Keratinocyte (primary cell): ENCODE measurements around the gene MAEL. TPM values are rescaled to one million over a fixed set of nuclear protein-coding genes. Genes with fewer than 3 reads are reported as not detected.

Experiments
- DNase-seq: peaks from one replicate; pipeline ENCODE4 v3.0.0-alpha.2; 2011; ENCODE audit warnings: low read depth, missing footprints, low spot score
- FAIRE-seq: peaks from 2 replicates; lab custom pipeline; 2011; peaks lifted over from hg19 to GRCh38; lab: Jason Lieb, UNC
- H2AFZ ChIP-seq: 2 replicates; pipeline ENCODE4 v1.6.0; 2012; ENCODE audit warnings: low read length, control low read depth, inconsistent platforms; ENCODE audit not compliant: control insufficient read depth
- H3K27ac ChIP-seq: 2 replicates; pipeline ENCODE4 v1.5.1; 2011; ENCODE audit warnings: low read length; ENCODE audit not compliant: control insufficient read depth, insufficient read depth
- H3K27me3 ChIP-seq: 3 replicates; pipeline ENCODE4 v1.6.0; 2011; ENCODE audit warnings: low read length; ENCODE audit not compliant: control insufficient read depth, insufficient read depth; ENCODE audit errors: extremely low read depth
- H3K36me3 ChIP-seq, 2 experiments: 2 replicates in 1 of 2; 3 replicates in 1 of 2; pipeline ENCODE4 v1.5.1; 2011; ENCODE audit warnings: low read length in 2 of 2, mild to moderate bottlenecking in 1 of 2; ENCODE audit not compliant: control insufficient read depth in 2 of 2, insufficient read depth in 2 of 2; ENCODE audit errors: extremely low read depth in 1 of 2
- H3K4me1 ChIP-seq: 3 replicates; pipeline ENCODE4 v1.5.1; 2011; ENCODE audit warnings: low read length; ENCODE audit not compliant: control insufficient read depth, insufficient read depth; ENCODE audit errors: extremely low read depth
- H3K4me2 ChIP-seq: 3 replicates; pipeline ENCODE4 v1.6.0; 2011; ENCODE audit warnings: low read depth, low read length; ENCODE audit not compliant: control insufficient read depth, insufficient read depth; ENCODE audit errors: extremely low read depth
- H3K4me3 ChIP-seq, 3 experiments: fragments of 200-600 bp in 1 of 3; sonication (generic) in 1 of 3; 2 replicates in 2 of 3; 3 replicates in 1 of 3; pipeline ENCODE4 v1.5.1; 2011 to 2016; ENCODE audit warnings: low read length in 3 of 3, mild to moderate bottlenecking in 3 of 3, control low read depth in 2 of 3, inconsistent platforms in 1 of 3, low read depth in 1 of 3, mixed read lengths in 1 of 3, mixed run types in 1 of 3, moderate library complexity in 1 of 3; ENCODE audit not compliant: control insufficient read depth in 2 of 3, insufficient read depth in 2 of 3; ENCODE audit errors: extremely low read depth in 1 of 3
- H3K79me2 ChIP-seq: 2 replicates; pipeline ENCODE4 v1.6.0; 2012; ENCODE audit warnings: low read length; ENCODE audit not compliant: control insufficient read depth, insufficient read depth
- H3K9ac ChIP-seq: 3 replicates; pipeline ENCODE4 v1.6.0; 2011; ENCODE audit warnings: low read length; ENCODE audit not compliant: control insufficient read depth, insufficient read depth; ENCODE audit errors: extremely low read depth
- H3K9me1 ChIP-seq: 3 replicates; pipeline ENCODE4 v1.6.0; 2011; ENCODE audit warnings: low read length; ENCODE audit not compliant: control insufficient read depth, insufficient read depth; ENCODE audit errors: extremely low read depth
- H3K9me3 ChIP-seq: 2 replicates; pipeline ENCODE4 v1.5.1; 2012; ENCODE audit warnings: low read depth, low read length; ENCODE audit not compliant: control insufficient read depth
- H4K20me1 ChIP-seq: 3 replicates; pipeline ENCODE4 v1.6.0; 2011; ENCODE audit warnings: low read length; ENCODE audit not compliant: control insufficient read depth, insufficient read depth; ENCODE audit errors: extremely low read depth
- CTCF ChIP-seq, 3 experiments: IDR thresholded peaks in 1 of 3; conservative IDR thresholded peaks in 1 of 3; optimal IDR thresholded peaks in 1 of 3; 2 replicates in 2 of 3; 3 replicates in 1 of 3; pipeline versions ENCODE3 to v1.5.1; 2011; ENCODE audit warnings: low read length in 3 of 3, mild to moderate bottlenecking in 3 of 3, moderate library complexity in 2 of 3, control low read depth in 1 of 3, inconsistent platforms in 1 of 3; ENCODE audit not compliant: insufficient read depth in 2 of 3; ENCODE audit errors: extremely low read depth in 1 of 3
- EZH2 ChIP-seq: IDR thresholded peaks from one replicate; pipeline ENCODE4 v1.6.1; 2012; ENCODE audit warnings: inconsistent platforms, mild to moderate bottlenecking, low read length, moderate library complexity
- dilution Hi-C: fragments of 300-500 bp; cut with MboI; formaldehyde crosslinking; loops from one replicate; pipeline ENCODE4 v1.7.0; 2020; ENCODE audit warnings: low sequenced_read_pairs; ENCODE audit not compliant: extremely low pct_ligation_motif_present
- polyA plus RNA-seq, 5 experiments: library from polyadenylated mRNA; depleted of rRNA in 3 of 5; stranded (reverse) in 3 of 5; stranded (forward) in 1 of 5; unstranded in 1 of 5; fragments of >200 nt; gene quantifications; 1 replicate in 1 of 5; 2 replicates in 3 of 5; 3 replicates in 1 of 5; pipeline versions ENCODE4 v1.2.1 to v1.2.3, GENCODE V29; 2011 to 2012; ENCODE audit warnings: missing spikeins in 2 of 5, low read depth in 1 of 5, low replicate concordance in 1 of 5

Gene MAEL
- polyA plus RNA-seq, 1 donor (not counting 4 experiments of a cell fraction or from before 2014, with no cell fraction given): not detected

GRCh38 chr1:167067904-167068303 is 78.8 kb downstream of the MAEL start:
- Histone ChIP-seq H3K9me3 (no peaks in the 10 kb centered on the region), H3K4me3 (no peak overlapping the region), H3K9ac (no peak overlapping the region), H3K4me2 (no peak overlapping the region), H3K27ac (no peak overlapping the region), H3K36me3 (no peaks in the 10 kb centered on the region), H3K27me3 (no peaks in the 10 kb centered on the region), H4K20me1 (no peaks in the 10 kb centered on the region), H3K4me1 (no peaks in the 10 kb centered on the region), H3K9me1 (no peaks in the 10 kb centered on the region), H2AFZ (no peak overlapping the region), H3K79me2 (no peaks in the 10 kb centered on the region)
- FAIRE-seq (no peak), DNase-seq (no peak)
- TF ChIP-seq CTCF (optimal IDR thresholded peaks at IDR 0.05 in 1 of 3, IDR thresholded peaks at IDR 0.05 in 1 of 3, conservative IDR thresholded peaks at IDR 0.05 in 1 of 3; ENCODE audit: extremely low read depth in 1 of 3, insufficient read depth in 2 of 3, low read length in 3 of 3) (no peak), EZH2 (no peak)
- dilution Hi-C loops: loop anchor here (25.0 kb wide), 2 partner anchors 206 to 444 kb away; partner anchors contain the start of gene CD247

- TF ChIP-seq EZH2 (no peak), CTCF (optimal IDR thresholded peaks at IDR 0.05 in 1 of 3, IDR thresholded peaks at IDR 0.05 in 1 of 3, conservative IDR thresholded peaks at IDR 0.05 in 1 of 3; ENCODE audit: extremely low read depth in 1 of 3, insufficient read depth in 2 of 3, low read length in 3 of 3) (no peak)
- dilution Hi-C loops: loop anchor here (25.0 kb wide), 2 partner anchors 206 to 444 kb away; partner anchors contain the start of gene CD247
- DNase-seq (no peak), FAIRE-seq (no peak)
- Histone ChIP-seq H3K79me2 (no peaks in the 10 kb centered on the region), H3K9me1 (no peaks in the 10 kb centered on the region), H3K9me3 (no peaks in the 10 kb centered on the region), H4K20me1 (no peaks in the 10 kb centered on the region), H3K27me3 (peaks cover 7% of the 10 kb centered on the region), H3K9ac (no peak overlapping the region), H3K4me3 (no peak overlapping the region), H3K27ac (no peak overlapping the region), H2AFZ (no peak overlapping the region), H3K4me1 (no peaks in the 10 kb centered on the region), H3K4me2 (no peak overlapping the region), H3K36me3 (no peaks in the 10 kb centered on the region)
These were observed 79.7 kb downstream of the MAEL start for GRCh38 chr1:167068761-167069160.
